ENCODE data around the gene NOD2.

- TF ChIP-seq, protein P1, sequence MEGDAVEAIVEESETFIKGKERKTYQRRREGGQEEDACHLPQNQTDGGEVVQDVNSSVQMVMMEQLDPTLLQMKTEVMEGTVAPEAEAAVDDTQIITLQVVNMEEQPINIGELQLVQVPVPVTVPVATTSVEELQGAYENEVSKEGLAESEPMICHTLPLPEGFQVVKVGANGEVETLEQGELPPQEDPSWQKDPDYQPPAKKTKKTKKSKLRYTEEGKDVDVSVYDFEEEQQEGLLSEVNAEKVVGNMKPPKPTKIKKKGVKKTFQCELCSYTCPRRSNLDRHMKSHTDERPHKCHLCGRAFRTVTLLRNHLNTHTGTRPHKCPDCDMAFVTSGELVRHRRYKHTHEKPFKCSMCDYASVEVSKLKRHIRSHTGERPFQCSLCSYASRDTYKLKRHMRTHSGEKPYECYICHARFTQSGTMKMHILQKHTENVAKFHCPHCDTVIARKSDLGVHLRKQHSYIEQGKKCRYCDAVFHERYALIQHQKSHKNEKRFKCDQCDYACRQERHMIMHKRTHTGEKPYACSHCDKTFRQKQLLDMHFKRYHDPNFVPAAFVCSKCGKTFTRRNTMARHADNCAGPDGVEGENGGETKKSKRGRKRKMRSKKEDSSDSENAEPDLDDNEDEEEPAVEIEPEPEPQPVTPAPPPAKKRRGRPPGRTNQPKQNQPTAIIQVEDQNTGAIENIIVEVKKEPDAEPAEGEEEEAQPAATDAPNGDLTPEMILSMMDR (conservative IDR thresholded peaks at IDR 0.05 in 1 of 2, IDR thresholded peaks at IDR 0.05 in 1 of 2; ENCODE audit: low read depth in 1 of 2, low read length in 2 of 2): no peak
- TF ChIP-seq EZH2 (IDR thresholded peaks at IDR 0.05; ENCODE audit: low read length, missing control alignments): no peak
Observed at GRCh38 chr16:50767197-50767596, 73.8 kb downstream of the NOD2 start.
